Pancreas (tissue), 10 donors: ENCODE data around the gene THOC1. TPM values are rescaled to one million over a fixed set of nuclear protein-coding genes. Genes with fewer than 3 reads are reported as not detected.

Experiments
- ATAC-seq, 4 donors: fragments of 200-7000 bp; cut with Tn5 transposase; one replicate each; pipeline versions ENCODE4 v1.8.0 to v1.9.1; 2020; ENCODE audit warnings: mild to moderate bottlenecking in 4 of 4, moderate library complexity in 4 of 4
- DNase-seq, 6 donors: peaks; one replicate each; pipeline ENCODE4 v3.0.0-alpha.2; 2020
- FAIRE-seq: peaks from 2 replicates; lab custom pipeline; 2012; peaks lifted over from hg19 to GRCh38; lab: Jason Lieb, UNC
- H3K27ac ChIP-seq, 4 donors: fragments of 200-600 bp; sonication (generic); 1 replicate in 3 of 4; 2 replicates in 1 of 4; pipeline versions ENCODE4 v1.5.0 to v1.8.0; 2020
- H3K27me3 ChIP-seq, 4 donors: fragments of 200-600 bp; one replicate each; pipeline ENCODE4 v1.8.0; 2021
- H3K36me3 ChIP-seq, 3 donors: fragments of 200-600 bp; sonication (generic) in 1 of 3; one replicate each; pipeline versions ENCODE4 v1.5.0 to v1.8.0; 2020 to 2021
- H3K4me1 ChIP-seq, 3 donors: fragments of 200-600 bp; one replicate each; pipeline ENCODE4 v1.8.0; 2021
- H3K4me3 ChIP-seq, 4 donors: fragments of 200-600 bp; sonication (generic) in 2 of 4; one replicate each; pipeline versions ENCODE4 v1.5.0 to v1.8.0; 2020 to 2021
- H3K9me3 ChIP-seq, 4 donors: fragments of 200-600 bp; one replicate each; pipeline ENCODE4 v1.8.0; 2021
- CTCF ChIP-seq, 4 donors: fragments of 200-600 bp; sonication (generic) in 3 of 4; IDR thresholded peaks; one replicate each; pipeline versions ENCODE4 v1.5.0 to v1.8.0; 2021; ENCODE audit warnings: antibody characterized with exemption in 4 of 4
- WGBS, 2 donors: extraction: QIAGEN DNeasy Blood & Tissue Kit; methylation state at CpG; one replicate each; pipeline ENCODE4 v1.1.7; 2013; 5-methylcytosine and 5-hydroxymethylcytosine counted together
- intact Hi-C, 3 donors: fragments of 100-400 bp; cut with DNase I; formaldehyde crosslinking; loops; one replicate each; pipeline versions ENCODE4 v1.11.1 to v1.14.2; 2022
- polyA plus RNA-seq, 2 donors: library from polyadenylated mRNA; stranded (reverse); fragments of 200-250 nt; gene quantifications; one replicate each; pipeline ENCODE4 v1.2.3, GENCODE V29; 2013
- total RNA-seq, 6 donors: library from RNA; stranded (reverse); fragmentation: NEBNext Ultra II Directional in 4 of 6; extraction: Animal tissue kit (Norgen Biotek cat#: 25700) in 4 of 6; gene quantifications; one replicate each; pipeline versions ENCODE4 v1.2.1 to v1.2.4, GENCODE V29; 2021 to 2023
- donor health status: healthy with polysubstance abuse.
- donor health status: DM: no; HTN: no; CAD: no; lungs with moderate emphysema.
- donor health status: DM: no; HTN: no; CAD: no.
- donor health status: control.
- donor health status: control.
- donor health status: Bipolar disorder and iron deficiency.
- donor health status: DM: yes; HTN: yes; CAD: no.
- donor health status: DM: no; HTN: no; CAD: no.
- donor health status: DM: no; HTN: no; CAD: no.
- donor health status: DM: yes; HTN: yes; CAD: no.

THOC1 gene
- total and polyA plus RNA-seq, 8 donors: 7.3 to 63.9 (median 16.1) TPM

- 82% methylated on average over 2 of the region's 2 CpGs for WGBS, 2 donors
- no peak for DNase-seq
- Histone ChIP-seq H3K27ac (no peak overlapping the region), H3K4me3 (no peak overlapping the region), H3K9me3 (no peaks in the 10 kb centered on the region), H3K4me1 (no peaks in the 10 kb centered on the region), H3K27me3 (no peaks in the 10 kb centered on the region), H3K36me3 (peaks cover 0 to 46% (median 0%) of the 10 kb centered on the region in 3 donors)
- ATAC-seq: no peak
- FAIRE-seq: no peak
- TF ChIP-seq CTCF (IDR thresholded peaks at IDR 0.05): no peak
- intact Hi-C loops: no loop called here
Measured at GRCh38 chr18:260547-260946, 7.3 kb downstream of the THOC1 start.

GRCh38 chr18:255171-255570 lies 12.7 kb downstream of the THOC1 start:
- no peak for FAIRE-seq
- Histone ChIP-seq H3K27me3 (no peaks in the 10 kb centered on the region), H3K9me3 (no peaks in the 10 kb centered on the region), H3K27ac (no peak overlapping the region), H3K4me1 (no peaks in the 10 kb centered on the region), H3K4me3 (no peak overlapping the region), H3K36me3 (peaks cover 0 to 50% (median 13%) of the 10 kb centered on the region in 3 donors)
- WGBS, 2 donors: 85 to 88% methylated on average over 4 of the region's 4 CpGs
- no peak for TF ChIP-seq CTCF (IDR thresholded peaks at IDR 0.05)
- no peak for DNase-seq
- ATAC-seq: no peak
- intact Hi-C loops: no loop called here

- Histone ChIP-seq H3K36me3 (peaks cover 0 to 51% (median 13%) of the 10 kb centered on the region in 3 donors), H3K27me3 (no peaks in the 10 kb centered on the region), H3K4me1 (no peaks in the 10 kb centered on the region), H3K4me3 (no peak overlapping the region), H3K27ac (no peak overlapping the region), H3K9me3 (no peaks in the 10 kb centered on the region)
- intact Hi-C loops: no loop called here
- WGBS, 2 donors: 82 to 89% methylated on average over 1 of the region's 1 CpG
- no peak for FAIRE-seq
- TF ChIP-seq CTCF (IDR thresholded peaks at IDR 0.05): no peak
- DNase-seq: no peak
- ATAC-seq: no peak
Measured at GRCh38 chr18:253121-253520, 14.7 kb downstream of the THOC1 start.

- intact Hi-C loops: no loop called here
- H3K36me3 ChIP-seq: peaks cover 0 to 60% (median 13%) of the 10 kb centered on the region in 3 donors
- no peak for TF ChIP-seq CTCF (IDR thresholded peaks at IDR 0.05)
- H3K27me3 ChIP-seq: no peaks in the 10 kb centered on the region
- DNase-seq: no peak
- no peak overlapping the region for H3K27ac ChIP-seq
- no peaks in the 10 kb centered on the region for H3K9me3 ChIP-seq
- no peak for ATAC-seq
- 94 to 96% methylated on average over 5 of the region's 5 CpGs for WGBS, 2 donors
- no peak overlapping the region for H3K4me3 ChIP-seq
- no peak for FAIRE-seq
- H3K4me1 ChIP-seq: no peaks in the 10 kb centered on the region
Measured at GRCh38 chr18:251572-251971, 16.3 kb downstream of the THOC1 start.

GRCh38 chr18:250685-251084 lies 17.2 kb downstream of the THOC1 start:
- 87 to 92% methylated on average over 2 of the region's 2 CpGs for WGBS, 2 donors
- intact Hi-C loops: no loop called here
- no peak for FAIRE-seq

More at GRCh38 chr18:250685-251084, 17.2 kb downstream of the THOC1 start:
- DNase-seq (no peak), ATAC-seq (peak in 1 of 4 donors; percentile 46)
- Histone ChIP-seq H3K4me1 (no peaks in the 10 kb centered on the region), H3K27me3 (no peaks in the 10 kb centered on the region), H3K36me3 (peaks cover 0 to 60% (median 13%) of the 10 kb centered on the region in 3 donors), H3K27ac (no peak overlapping the region), H3K4me3 (no peak overlapping the region), H3K9me3 (no peaks in the 10 kb centered on the region)
- no peak for TF ChIP-seq CTCF (IDR thresholded peaks at IDR 0.05)
